Measurements from ENCODE around the gene RHEX.

Gene RHEX

DNA sequence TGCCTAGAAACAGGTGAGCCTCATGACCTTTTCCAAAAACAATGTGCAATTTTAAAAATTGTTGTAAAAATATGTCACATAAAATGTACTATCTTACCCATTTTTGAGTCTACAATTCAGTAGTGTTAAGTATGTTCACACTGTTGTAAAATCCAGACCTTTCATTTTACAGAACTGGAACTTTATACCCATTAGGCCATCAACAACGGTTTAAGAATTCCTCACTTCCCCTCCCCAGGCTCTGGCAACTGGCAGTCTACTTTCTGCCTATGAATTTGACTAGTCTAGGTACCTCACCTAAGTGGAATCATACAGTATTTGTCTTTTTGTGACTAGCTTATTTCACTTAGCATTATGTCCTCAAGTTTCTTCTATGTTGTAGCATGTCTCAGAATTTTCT lies 37.9 kb upstream of the RHEX start:
- Histone ChIP-seq H3K4me3 (ENCODE audit: low read length) (no peak overlapping the region), H3K9ac (ENCODE audit: low read length) (no peak overlapping the region), H3K4me1 (ENCODE audit: control insufficient read depth, low read depth, low read length) (no peaks in the 10 kb centered on the region), H3K27me3 (ENCODE audit: control insufficient read depth, insufficient read depth, low read length) (no peaks in the 10 kb centered on the region), H3K36me3 (ENCODE audit: control insufficient read depth, low read depth, low read length) (no peaks in the 10 kb centered on the region), H3K9me3 (ENCODE audit: control insufficient read depth, low read depth, low read length) (no peaks in the 10 kb centered on the region), H3K27ac (ENCODE audit: low read length) (no peak overlapping the region)

DNA sequence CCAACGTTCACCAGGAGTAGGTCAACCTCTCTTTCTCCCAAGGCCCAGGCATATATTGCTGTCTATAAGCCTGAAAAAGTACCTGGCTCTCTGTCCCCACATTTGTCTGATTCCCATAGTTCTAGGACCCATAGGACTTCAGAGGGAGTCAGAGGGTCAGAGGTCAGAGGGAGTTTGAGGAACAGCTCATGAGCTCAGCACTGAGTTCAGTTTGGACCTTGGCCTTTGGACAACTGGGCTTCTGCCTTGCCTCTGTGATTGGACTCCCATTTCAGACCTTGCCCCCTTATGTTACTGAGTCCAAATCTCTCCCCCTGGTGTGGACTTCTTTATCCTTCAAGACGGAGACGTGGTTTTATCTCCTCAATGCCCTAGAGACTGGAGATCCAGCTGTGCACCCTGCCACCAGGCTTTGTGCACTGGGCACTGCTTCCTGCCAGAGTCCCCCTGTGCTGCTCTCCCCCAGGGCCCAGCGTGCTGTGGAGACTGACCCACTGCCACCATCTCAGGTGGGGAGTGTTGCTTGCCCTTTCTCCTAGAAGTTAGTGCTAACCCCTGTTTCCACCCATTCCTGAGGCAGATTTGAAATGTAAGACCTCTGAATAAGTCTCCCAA lies 32.5 kb upstream of the RHEX start:
- Histone ChIP-seq H3K4me1 (ENCODE audit: control insufficient read depth, low read depth, low read length) (no peaks in the 10 kb centered on the region), H3K27ac (ENCODE audit: low read length) (no peak overlapping the region), H3K36me3 (ENCODE audit: control insufficient read depth, low read depth, low read length) (no peaks in the 10 kb centered on the region), H3K9ac (ENCODE audit: low read length) (no peak overlapping the region), H3K9me3 (ENCODE audit: control insufficient read depth, low read depth, low read length) (no peaks in the 10 kb centered on the region), H3K4me3 (ENCODE audit: low read length) (no peak overlapping the region), H3K27me3 (ENCODE audit: control insufficient read depth, insufficient read depth, low read length) (no peaks in the 10 kb centered on the region)

DNA sequence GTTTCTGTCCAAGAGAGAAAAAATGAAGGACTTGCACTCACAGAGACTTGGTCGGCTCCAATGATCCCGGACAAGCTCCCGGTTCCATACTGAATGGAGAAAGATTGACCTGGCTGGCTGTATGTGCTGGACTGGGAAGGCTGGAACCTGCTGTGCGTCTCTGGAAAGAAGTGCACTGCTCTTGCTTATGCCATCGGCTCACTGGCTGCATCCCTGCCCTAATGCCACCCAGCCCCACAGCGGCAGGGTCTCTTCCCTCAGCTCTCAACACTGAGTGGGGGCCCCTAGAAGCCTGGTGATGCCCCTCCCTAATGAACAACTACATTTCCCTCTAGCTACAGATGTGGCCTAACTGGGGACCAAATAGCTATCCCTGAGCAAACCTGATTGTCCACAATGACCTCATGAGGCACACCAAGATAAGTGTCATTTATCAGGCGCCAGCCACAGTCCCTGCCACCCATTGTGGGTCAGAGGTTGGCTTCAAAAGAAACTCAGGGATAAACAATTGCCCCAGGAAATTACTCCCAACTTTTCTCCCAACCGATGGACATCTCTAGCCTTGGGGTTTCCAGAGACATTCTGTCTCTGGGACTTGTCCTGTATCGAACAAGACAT lies 31.9 kb upstream of the RHEX start:
- Histone ChIP-seq H3K27me3 (ENCODE audit: control insufficient read depth, insufficient read depth, low read length) (no peaks in the 10 kb centered on the region), H3K9me3 (ENCODE audit: control insufficient read depth, low read depth, low read length) (no peaks in the 10 kb centered on the region), H3K9ac (ENCODE audit: low read length) (no peak overlapping the region), H3K4me1 (ENCODE audit: control insufficient read depth, low read depth, low read length) (no peaks in the 10 kb centered on the region), H3K36me3 (ENCODE audit: control insufficient read depth, low read depth, low read length) (no peaks in the 10 kb centered on the region), H3K4me3 (ENCODE audit: low read length) (no peak overlapping the region), H3K27ac (ENCODE audit: low read length) (no peak overlapping the region)

DNA sequence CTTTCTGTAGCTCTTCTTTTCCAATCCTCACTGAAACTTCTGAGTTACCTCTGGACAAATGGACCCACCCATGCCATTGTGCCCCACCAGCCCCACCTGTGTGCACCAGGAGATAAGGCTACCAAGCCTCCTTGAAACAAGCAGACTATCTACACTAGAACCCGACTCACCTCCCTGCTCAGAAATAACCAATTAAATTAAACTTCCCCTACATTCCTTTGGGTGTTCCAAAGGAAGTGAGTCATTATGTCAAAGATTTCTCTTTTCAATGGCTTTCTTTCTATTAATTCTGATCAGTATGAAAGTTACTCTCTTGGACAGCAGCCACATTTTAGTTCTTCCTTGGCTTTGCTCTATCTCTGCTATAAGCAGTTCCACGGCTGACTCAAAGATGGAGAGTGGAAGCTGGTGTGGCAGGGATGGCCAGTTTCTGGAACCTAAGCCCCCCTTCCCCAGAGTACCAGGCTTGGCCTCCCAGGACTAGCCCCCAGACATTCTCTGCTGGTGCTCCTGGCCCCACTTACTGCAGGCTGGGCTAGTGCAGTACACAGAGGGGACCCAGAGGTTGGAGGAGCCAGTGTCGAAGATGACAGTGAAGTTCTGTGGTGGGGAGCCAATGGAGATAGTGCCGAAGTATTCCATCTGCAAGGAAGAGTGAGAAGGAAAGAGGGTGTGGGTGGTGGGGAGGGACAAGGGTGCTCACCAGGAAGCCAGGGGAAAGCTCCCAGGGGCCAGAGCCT lies 31.2 kb upstream of the RHEX start:
- H3K4me1 ChIP-seq (ENCODE audit: control insufficient read depth, low read depth, low read length): no peaks in the 10 kb centered on the region
- no peak overlapping the region for H3K4me3 ChIP-seq (ENCODE audit: low read length)
- no peaks in the 10 kb centered on the region for H3K27me3 ChIP-seq (ENCODE audit: control insufficient read depth, insufficient read depth, low read length)
- no peaks in the 10 kb centered on the region for H3K9me3 ChIP-seq (ENCODE audit: control insufficient read depth, low read depth, low read length)
- no peak overlapping the region for H3K27ac ChIP-seq (ENCODE audit: low read length)
- H3K9ac ChIP-seq (ENCODE audit: low read length): no peak overlapping the region
- no peaks in the 10 kb centered on the region for H3K36me3 ChIP-seq (ENCODE audit: control insufficient read depth, low read depth, low read length)

DNA sequence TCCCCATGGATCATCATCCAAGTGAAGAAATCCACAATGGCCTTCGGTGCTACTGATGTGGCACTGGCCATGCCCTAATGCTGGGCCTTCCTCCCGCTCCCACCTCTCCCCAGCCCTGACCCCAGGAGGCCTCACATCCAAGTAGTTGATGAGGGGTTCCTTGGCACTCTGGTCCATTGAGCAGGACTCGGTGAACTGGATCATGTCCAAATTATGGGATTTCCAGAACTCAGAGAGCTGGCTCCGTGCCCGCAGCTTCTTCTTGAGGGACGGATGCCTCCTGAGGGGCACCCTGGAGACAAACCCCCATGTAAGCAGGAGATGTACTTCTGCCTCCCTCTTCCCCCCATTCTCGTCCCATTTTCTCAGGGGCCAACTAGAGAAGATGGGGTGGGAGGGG lies 30.2 kb upstream of the RHEX start:
- H3K36me3 ChIP-seq (ENCODE audit: control insufficient read depth, low read depth, low read length): no peaks in the 10 kb centered on the region
- H3K9ac ChIP-seq (ENCODE audit: low read length): no peak overlapping the region
- no peaks in the 10 kb centered on the region for H3K27me3 ChIP-seq (ENCODE audit: control insufficient read depth, insufficient read depth, low read length)
- no peak overlapping the region for H3K27ac ChIP-seq (ENCODE audit: low read length)
- no peaks in the 10 kb centered on the region for H3K4me1 ChIP-seq (ENCODE audit: control insufficient read depth, low read depth, low read length)
- H3K9me3 ChIP-seq (ENCODE audit: control insufficient read depth, low read depth, low read length): no peaks in the 10 kb centered on the region
- H3K4me3 ChIP-seq (ENCODE audit: low read length): no peak overlapping the region

DNA sequence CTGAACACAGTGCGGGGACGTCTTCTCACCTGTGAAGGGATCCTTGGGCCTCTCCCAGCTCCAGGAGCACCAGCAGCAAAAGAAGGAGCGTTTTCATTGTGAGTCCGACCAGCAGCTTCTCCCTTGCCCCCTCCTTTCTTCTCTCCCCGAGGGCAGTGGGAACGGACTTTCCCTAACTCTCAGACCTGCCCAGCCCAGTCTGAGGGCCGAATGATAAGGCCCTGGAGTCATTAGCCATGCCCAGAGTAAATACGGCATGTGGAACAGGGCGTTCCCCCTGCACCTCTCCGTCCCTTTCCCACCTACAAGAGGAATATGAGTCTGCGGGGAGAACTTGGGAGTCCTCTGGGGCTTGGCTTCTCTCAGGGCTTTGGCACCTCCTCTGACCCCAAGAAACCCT lies 29.3 kb upstream of the RHEX start, which contains the start of gene CTSE:
Gene CTSE (minus strand): TSS at position 201 of the 400 bp plus-strand sequence. CDS start 104 bp downstream, at position 97.
- H3K9me3 ChIP-seq (ENCODE audit: control insufficient read depth, low read depth, low read length): no peaks in the 10 kb centered on the region
- no peak within 1 kb of the TSS for H3K27ac ChIP-seq (ENCODE audit: low read length)
- no peak within 1 kb of the TSS for H3K4me3 ChIP-seq (ENCODE audit: low read length)
- H3K36me3 ChIP-seq (ENCODE audit: control insufficient read depth, low read depth, low read length): no peaks in the 10 kb centered on the region
- no peaks in the 10 kb centered on the region for H3K4me1 ChIP-seq (ENCODE audit: control insufficient read depth, low read depth, low read length)
- H3K9ac ChIP-seq (ENCODE audit: low read length): no peak within 1 kb of the TSS
- no peaks in the 10 kb centered on the region for H3K27me3 ChIP-seq (ENCODE audit: control insufficient read depth, insufficient read depth, low read length)

DNA sequence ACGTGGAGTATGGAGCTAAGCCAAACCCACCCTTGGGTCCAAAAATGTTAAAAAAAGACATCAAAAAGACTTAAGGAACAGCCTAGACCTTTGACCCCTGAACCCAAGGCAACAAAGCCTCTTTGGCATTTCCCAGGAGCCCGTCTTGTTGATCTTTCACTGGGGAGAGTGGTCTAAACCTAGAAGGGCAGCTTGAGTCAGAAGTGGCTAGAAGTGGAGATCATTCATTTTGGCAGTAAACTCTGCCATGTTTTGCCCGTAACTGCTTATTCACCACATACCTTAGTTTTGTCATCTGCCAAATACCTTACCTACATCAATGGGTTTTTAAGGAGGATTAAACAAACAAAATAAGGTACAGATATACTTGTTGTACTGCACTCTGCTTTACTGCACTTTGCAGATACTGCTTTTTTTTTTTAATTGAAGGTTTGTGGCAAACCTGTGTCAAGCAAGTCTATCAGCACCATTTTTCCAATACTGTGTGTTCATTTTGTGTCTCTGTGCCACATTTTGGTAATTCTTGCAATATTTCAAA lies 27.6 kb upstream of the RHEX start:
- no peak overlapping the region for H3K4me3 ChIP-seq (ENCODE audit: low read length)
- no peaks in the 10 kb centered on the region for H3K4me1 ChIP-seq (ENCODE audit: control insufficient read depth, low read depth, low read length)
- no peaks in the 10 kb centered on the region for H3K27me3 ChIP-seq (ENCODE audit: control insufficient read depth, insufficient read depth, low read length)
- no peaks in the 10 kb centered on the region for H3K9me3 ChIP-seq (ENCODE audit: control insufficient read depth, low read depth, low read length)
- no peak overlapping the region for H3K9ac ChIP-seq (ENCODE audit: low read length)
- H3K36me3 ChIP-seq (ENCODE audit: control insufficient read depth, low read depth, low read length): no peaks in the 10 kb centered on the region
- H3K27ac ChIP-seq (ENCODE audit: low read length): no peak overlapping the region

DNA sequence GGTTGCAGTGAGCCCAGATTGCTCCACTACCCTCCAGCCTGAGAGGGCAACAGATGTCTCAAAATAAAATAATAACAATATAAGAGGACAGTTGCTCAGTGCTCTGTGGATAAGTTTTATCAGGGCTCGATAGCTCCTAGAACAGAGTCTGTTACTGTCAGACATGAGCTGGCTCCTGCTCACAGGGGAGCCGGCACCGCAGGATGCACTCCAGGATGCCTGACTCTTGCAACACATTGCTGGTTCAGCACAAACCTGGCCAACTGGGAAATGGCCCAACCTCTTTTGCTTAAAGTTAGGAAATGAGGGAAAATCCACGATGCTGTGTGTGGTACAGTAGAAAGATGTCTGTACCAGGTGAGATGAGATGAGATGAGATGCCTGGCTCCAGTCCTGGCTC lies 23.5 kb upstream of the RHEX start:
- no peaks in the 10 kb centered on the region for H3K27me3 ChIP-seq (ENCODE audit: control insufficient read depth, insufficient read depth, low read length)
- H3K9ac ChIP-seq (ENCODE audit: low read length): no peak overlapping the region
- H3K36me3 ChIP-seq (ENCODE audit: control insufficient read depth, low read depth, low read length): no peaks in the 10 kb centered on the region
- no peak overlapping the region for H3K27ac ChIP-seq (ENCODE audit: low read length)
- H3K9me3 ChIP-seq (ENCODE audit: control insufficient read depth, low read depth, low read length): no peaks in the 10 kb centered on the region
- H3K4me1 ChIP-seq (ENCODE audit: control insufficient read depth, low read depth, low read length): peaks cover 3% of the 10 kb centered on the region
- H3K4me3 ChIP-seq (ENCODE audit: low read length): no peak overlapping the region

DNA sequence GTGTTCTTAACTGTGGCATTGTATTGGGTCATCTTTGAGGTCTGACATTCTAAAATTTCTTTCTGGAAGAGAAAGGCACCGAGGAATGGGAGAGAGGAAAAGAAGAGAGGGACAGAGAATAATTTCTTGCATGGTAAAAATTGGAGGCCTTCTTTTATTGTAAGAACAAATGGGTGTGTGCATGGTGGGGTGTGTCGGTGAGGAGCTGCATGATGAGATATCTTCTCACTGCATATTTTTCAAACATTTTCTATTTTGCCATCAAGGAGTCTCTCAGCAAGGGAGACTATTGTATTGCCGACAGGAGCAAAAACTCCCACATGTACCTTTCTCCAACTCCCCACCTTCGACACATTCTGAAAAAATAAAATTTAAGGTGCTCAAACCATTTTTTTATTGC lies 22.8 kb upstream of the RHEX start:
- Histone ChIP-seq H3K27me3 (ENCODE audit: control insufficient read depth, insufficient read depth, low read length) (no peaks in the 10 kb centered on the region), H3K4me1 (ENCODE audit: control insufficient read depth, low read depth, low read length) (peaks cover 3% of the 10 kb centered on the region), H3K4me3 (ENCODE audit: low read length) (no peak overlapping the region), H3K36me3 (ENCODE audit: control insufficient read depth, low read depth, low read length) (no peaks in the 10 kb centered on the region), H3K9ac (ENCODE audit: low read length) (no peak overlapping the region), H3K9me3 (ENCODE audit: control insufficient read depth, low read depth, low read length) (no peaks in the 10 kb centered on the region), H3K27ac (ENCODE audit: low read length) (no peak overlapping the region)

DNA sequence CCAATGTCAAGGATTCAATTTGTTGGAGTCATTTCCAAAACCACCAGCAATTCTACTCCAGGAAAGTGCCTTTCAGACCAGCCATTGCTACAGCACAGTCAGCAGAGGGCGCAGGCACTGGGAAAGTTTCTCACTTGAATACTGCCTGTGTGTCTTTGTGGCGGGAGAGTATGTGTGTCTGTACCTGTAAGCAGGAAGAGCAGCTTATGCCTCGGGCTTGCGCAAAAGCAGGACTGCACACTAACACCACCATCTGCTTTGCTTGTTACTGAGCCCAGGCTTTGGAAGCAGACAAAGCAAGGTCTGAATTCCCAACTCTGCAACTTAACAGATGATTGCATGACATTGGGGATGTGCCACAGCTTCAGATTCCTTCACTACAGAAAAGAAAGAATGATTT lies 22.3 kb upstream of the RHEX start:
- H3K4me1 ChIP-seq (ENCODE audit: control insufficient read depth, low read depth, low read length): peaks cover 3% of the 10 kb centered on the region
- no peaks in the 10 kb centered on the region for H3K36me3 ChIP-seq (ENCODE audit: control insufficient read depth, low read depth, low read length)
- H3K9me3 ChIP-seq (ENCODE audit: control insufficient read depth, low read depth, low read length): no peaks in the 10 kb centered on the region
- H3K4me3 ChIP-seq (ENCODE audit: low read length): no peak overlapping the region
- H3K9ac ChIP-seq (ENCODE audit: low read length): no peak overlapping the region
- no peaks in the 10 kb centered on the region for H3K27me3 ChIP-seq (ENCODE audit: control insufficient read depth, insufficient read depth, low read length)
- H3K27ac ChIP-seq (ENCODE audit: low read length): no peak overlapping the region

DNA sequence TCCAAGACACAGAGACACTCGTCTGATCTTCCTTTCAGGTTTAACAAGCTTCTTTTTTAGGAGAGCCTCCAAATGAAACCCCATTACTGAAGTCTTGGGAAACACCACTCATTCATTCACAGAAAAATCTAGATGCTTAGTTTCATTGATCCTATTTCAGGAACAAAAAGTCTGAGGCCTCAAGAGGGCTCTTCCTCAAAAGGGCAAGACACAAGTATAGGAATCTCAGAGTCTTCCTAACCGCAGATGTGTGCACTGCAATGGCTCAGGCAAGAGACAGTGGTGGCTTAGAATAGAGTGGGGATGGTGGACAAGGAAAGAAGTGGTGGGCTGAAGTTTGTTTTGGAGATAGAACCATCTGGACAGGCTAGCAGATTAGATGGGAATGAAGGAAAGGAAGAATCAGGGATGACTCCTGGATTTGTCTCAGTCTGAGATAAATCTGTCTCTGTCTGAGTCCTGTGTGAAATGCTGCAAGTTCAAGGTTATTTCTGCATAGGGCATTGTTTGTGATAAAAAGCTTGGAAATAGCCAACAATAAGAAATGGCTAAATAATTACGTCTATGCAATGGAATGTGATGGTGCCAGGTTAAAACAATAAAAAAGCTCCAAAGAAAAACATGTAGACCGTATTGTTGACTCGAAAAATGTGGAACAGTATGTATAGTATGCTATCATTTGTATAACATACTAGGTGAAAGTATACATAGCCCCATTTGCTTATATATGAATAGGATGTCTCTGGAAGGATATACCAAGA lies 20.4 kb upstream of the RHEX start:
- H3K9ac ChIP-seq (ENCODE audit: low read length): no peak overlapping the region
- no peaks in the 10 kb centered on the region for H3K9me3 ChIP-seq (ENCODE audit: control insufficient read depth, low read depth, low read length)
- H3K27me3 ChIP-seq (ENCODE audit: control insufficient read depth, insufficient read depth, low read length): no peaks in the 10 kb centered on the region
- H3K4me3 ChIP-seq (ENCODE audit: low read length): no peak overlapping the region
- H3K36me3 ChIP-seq (ENCODE audit: control insufficient read depth, low read depth, low read length): no peaks in the 10 kb centered on the region
- H3K4me1 ChIP-seq (ENCODE audit: control insufficient read depth, low read depth, low read length): peaks cover 3% of the 10 kb centered on the region
- H3K27ac ChIP-seq (ENCODE audit: low read length): no peak overlapping the region
